ENCODE measurements around the gene THRSP.
A peak's percentile ranks its signal among the peaks of the same experiment; 100 is the strongest.
"Not testable (repeated sequence)": the region's sequence is repeated elsewhere in the genome, so short reads cannot be mapped to it uniquely, and the experiment has no call there.

THRSP gene

GRCh38 chr11:78039391-78039918 is 24.2 kb upstream of the THRSP start:
- no peak for DNase-seq (ENCODE audit: low spot score)

- DNase-seq (ENCODE audit: low spot score), result peak; percentile 72
Observed at GRCh38 chr11:78039919-78040671, 23.6 kb upstream of the THRSP start.

DNA sequence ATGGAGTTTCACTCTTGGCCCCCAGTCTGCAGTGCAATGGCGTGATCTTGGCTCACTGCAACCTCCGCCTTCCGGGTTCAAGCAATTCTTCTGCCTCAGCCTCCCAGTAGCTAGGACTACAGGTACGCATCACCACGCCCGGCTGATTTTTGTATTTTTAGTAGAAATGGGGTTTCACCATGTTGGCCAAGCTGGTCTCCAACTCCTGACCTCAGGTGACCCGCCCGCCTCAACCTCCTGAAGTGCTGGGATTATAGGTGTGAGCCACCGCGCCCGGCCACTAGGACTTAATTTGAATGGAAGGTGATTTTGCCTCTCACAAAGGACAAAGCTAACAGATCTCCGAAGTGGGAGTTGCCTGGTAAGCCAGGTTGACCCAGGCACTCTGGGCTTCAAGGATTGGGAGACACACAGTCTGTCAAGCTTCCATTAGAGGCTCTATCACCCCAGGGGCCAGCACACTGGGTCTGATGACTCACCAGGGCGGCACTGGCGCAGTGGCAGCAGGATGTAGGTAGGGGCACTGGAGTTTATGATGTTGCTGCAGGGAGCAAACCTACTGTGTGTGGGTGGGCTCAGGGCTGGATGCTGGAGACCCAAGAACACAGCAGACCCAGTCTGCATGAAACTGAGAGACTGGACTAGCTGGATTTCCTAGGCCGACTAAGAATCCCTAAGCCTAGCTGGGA is 22.8 kb upstream of the THRSP start:
- no peak for DNase-seq (ENCODE audit: low spot score)

DNA sequence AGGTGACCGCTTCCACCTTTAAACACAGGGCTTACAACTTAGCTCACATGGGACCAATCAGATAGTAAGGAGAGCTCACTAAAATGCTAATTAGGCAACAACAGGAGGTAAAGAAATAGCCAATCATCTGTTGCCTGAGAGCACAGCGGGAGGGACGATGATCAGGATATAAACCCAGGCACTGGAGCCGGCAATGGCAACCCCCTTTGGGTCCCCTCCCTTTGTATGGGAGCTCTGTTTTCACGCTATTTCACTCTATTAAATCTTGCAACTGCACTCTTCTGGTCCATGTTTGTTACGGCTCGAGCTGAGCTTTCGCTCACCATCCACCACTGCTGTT is 22.3 kb upstream of the THRSP start:
- not testable (repeated sequence) for DNase-seq (ENCODE audit: low spot score)

- DNase-seq (ENCODE audit: low spot score), result no peak
Observed at GRCh38 chr11:78041843-78042440, 21.7 kb upstream of the THRSP start.

DNA sequence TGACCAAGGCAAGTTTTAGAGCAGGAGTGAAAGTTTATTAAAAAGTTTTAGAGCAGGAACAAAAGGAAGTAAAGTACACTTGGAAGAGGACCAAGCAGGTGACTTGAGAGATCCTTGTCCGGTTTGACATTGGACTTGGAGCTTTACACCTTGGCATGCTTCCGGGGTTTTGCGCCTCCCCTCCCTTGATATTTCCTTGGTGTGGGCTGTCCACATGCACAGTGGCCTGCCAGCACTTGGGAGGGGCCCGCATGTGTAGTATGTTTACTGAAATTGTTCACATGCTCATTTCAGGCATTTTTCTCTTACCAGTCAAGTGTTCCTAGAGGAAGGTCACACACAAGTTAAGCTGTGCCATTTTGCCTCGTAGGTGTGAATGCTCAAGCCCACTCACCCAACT is 19.0 kb upstream of the THRSP start:
- no peak for DNase-seq (ENCODE audit: low spot score)

DNA sequence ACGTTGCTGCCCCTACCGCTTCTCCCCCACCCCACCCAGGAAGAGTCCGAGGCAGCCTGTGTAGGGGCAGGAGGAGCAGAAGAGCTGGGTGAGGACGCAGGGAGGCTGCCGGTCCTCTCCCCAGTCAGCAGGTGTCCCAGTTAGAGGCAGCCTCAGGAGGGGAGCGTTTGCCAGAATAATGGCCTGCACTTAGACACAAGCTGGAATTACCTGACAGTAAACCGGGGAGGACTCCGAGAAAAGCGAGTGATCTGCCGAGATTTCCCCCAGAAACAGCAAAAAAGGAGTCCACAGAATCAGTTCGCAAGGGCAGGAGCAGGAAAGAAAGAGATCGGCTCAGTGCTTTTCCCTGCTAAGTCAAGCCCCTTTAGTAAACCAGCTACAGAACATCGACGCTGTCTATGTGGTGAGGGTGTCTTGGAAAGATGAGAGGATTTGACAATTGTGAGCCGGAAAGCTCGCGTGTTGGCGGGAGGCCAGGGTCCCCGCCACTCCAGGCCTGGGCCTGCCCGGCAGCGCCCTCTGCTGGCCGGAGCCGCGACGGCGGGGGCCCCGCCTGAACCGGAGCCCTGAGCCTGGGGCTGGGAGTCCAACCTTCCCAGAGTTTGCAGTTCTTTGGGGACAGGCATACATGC is 17.7 kb upstream of the THRSP start:
- peak; percentile 92 for DNase-seq (ENCODE audit: low spot score)

- no peak for DNase-seq (ENCODE audit: low spot score)
Observed at GRCh38 chr11:78046486-78046854, 17.2 kb upstream of the THRSP start.

DNA sequence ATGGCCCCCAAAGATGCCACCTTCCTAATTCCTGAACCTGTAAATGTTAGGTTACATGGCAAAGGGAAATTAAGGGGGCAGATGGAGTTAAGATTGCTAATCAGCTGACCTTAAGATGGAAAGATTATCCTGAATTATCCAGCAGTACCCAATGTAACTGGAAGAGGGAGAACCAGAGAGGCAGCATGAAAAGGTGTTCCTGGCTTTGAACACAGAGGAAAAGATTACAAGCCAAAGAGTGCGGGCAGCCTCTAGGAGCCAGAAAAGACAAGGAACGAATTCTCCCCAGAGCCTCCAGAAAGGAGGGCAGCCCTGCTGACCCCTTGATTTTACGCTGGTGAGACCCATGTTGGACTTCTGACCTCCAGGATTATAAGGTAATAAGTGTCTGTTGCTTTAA is 15.1 kb upstream of the THRSP start:
- no peak for DNase-seq (ENCODE audit: low spot score)

- DNase-seq (ENCODE audit: low spot score), result no peak
Observed at GRCh38 chr11:78049348-78049747, 14.3 kb upstream of the THRSP start.

- no peak for DNase-seq (ENCODE audit: low spot score)
Observed at GRCh38 chr11:78050964-78051831, 12.5 kb upstream of the THRSP start.

DNA sequence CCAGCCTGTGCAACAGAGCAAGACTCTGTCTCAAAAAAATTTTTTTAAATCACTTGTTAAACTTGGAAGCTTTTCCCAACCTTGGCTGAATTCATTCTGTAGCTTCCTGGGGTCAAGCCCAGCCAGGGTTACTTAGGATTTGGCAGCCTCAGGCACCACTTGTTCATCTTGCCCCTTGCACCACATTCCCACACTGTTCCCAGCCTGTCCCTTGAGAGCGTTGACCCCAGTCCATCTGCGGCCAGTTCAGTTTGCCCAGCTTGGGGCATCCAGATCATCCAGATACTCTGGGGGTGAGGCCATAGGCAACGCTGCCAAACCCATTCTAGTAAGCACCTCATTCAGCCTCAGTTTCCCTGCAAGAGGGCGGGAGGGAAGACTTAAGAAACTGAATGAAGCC is 8.7 kb upstream of the THRSP start:
- no peak for DNase-seq (ENCODE audit: low spot score)

- no peak for DNase-seq (ENCODE audit: low spot score)
Observed at GRCh38 chr11:78056093-78056492, 7.6 kb upstream of the THRSP start.

DNA sequence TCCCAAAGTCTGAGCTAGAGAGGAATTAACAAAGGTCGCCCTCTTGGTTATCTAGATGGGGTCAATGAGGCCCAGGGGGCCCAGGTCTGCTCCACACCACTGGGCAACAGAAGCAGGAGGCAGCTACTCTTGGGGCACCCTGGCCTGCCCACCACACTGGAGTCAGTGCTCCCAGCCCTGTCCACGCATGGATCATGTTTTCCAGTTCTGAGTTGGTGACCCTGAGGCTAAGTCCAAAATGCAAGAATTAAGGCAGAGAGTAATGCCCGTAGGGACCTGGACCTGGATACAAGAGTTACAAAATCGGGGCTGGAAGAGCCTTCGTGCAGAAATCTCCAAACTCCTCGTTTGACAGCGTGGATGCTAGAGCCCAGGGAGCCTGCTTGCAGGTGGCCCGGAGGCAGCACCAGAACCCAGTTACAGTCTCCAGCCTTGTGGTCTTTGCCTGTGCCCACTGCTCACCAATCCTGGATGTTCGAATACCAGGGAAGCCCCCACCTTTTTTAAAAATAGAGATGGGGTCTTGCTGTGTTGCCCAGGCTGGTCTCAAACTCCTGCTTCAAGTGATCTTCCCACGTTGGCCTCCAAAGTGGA is 6.1 kb upstream of the THRSP start:
- DNase-seq (ENCODE audit: low spot score), result no peak

- DNase-seq (ENCODE audit: low spot score), result not testable (repeated sequence)
Observed at GRCh38 chr11:78059749-78060328, 3.8 kb upstream of the THRSP start.

GRCh38 chr11:78060533-78060932 is 3.1 kb upstream of the THRSP start:
- no peak for DNase-seq (ENCODE audit: low spot score)

- DNase-seq (ENCODE audit: low spot score), result no peak
Observed at GRCh38 chr11:78061088-78061920, 2.4 kb upstream of the THRSP start.

GRCh38 chr11:78061921-78062311 is 1.7 kb upstream of the THRSP start:
- DNase-seq (ENCODE audit: low spot score), result no peak

DNA sequence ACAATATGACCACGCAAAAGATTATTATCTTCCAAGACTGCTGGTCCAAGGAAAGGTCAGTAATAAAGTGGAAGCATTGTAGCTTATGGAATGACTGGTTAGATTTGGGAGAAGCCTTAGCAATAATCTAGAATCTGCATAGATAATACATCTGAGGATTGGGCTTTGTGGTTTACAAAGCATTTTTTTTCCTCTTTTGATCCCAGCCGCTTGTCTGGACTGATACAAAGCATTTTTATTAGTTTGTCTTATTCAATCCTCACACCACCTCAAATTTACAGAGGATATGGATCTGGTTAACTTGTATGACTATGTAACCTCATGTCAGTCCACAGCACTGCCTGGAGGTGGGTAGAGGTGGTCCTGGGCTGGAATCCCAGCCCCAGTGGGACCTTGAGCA is 990 bp upstream of the THRSP start:
- DNase-seq (ENCODE audit: low spot score), result no peak

- DNase-seq (ENCODE audit: low spot score), result no peak
Observed at GRCh38 chr11:78065203-78065602, 1.5 kb downstream of the THRSP start.
